IPS DF 19.7 (cell line): ENCODE data around the gene DLG2.
A peak's percentile ranks its signal among the peaks of the same experiment; 100 is the strongest.

Source experiments
- DNase-seq: peaks from one replicate; pipeline ENCODE4 v3.0.0-alpha.2; 2013; ENCODE audit warnings: low read depth, low spot score

Gene DLG2

GRCh38 chr11:83863272-83863671 lies 1763.9 kb downstream of the DLG2 start:
- DNase-seq = no peak

GRCh38 chr11:83862691-83863090 lies 1764.5 kb downstream of the DLG2 start:
- no peak for DNase-seq

GRCh38 chr11:83862033-83862432 lies 1765.1 kb downstream of the DLG2 start:
- DNase-seq = no peak

GRCh38 chr11:83858694-83859093 lies 1768.5 kb downstream of the DLG2 start:
- no peak for DNase-seq

GRCh38 chr11:83855237-83855636 lies 1771.9 kb downstream of the DLG2 start:
- no peak for DNase-seq

GRCh38 chr11:83852775-83853442 lies 1774.2 kb downstream of the DLG2 start:
- no peak for DNase-seq

- DNase-seq = no peak
Measured at GRCh38 chr11:83852012-83852411, 1775.1 kb downstream of the DLG2 start.

GRCh38 chr11:83847467-83848034 lies 1779.6 kb downstream of the DLG2 start:
- no peak for DNase-seq

- DNase-seq = no peak
Measured at GRCh38 chr11:83845797-83846196, 1781.3 kb downstream of the DLG2 start.

- DNase-seq = no peak
Measured at GRCh38 chr11:83840326-83840725, 1786.8 kb downstream of the DLG2 start.

- DNase-seq = peak; percentile 42
Measured at GRCh38 chr11:83836883-83837654, 1790.1 kb downstream of the DLG2 start.

- no peak for DNase-seq
Measured at GRCh38 chr11:83836065-83836464, 1791.1 kb downstream of the DLG2 start.

- DNase-seq = no peak
Measured at GRCh38 chr11:83835423-83835822, 1791.7 kb downstream of the DLG2 start.

GRCh38 chr11:83831929-83832328 lies 1795.2 kb downstream of the DLG2 start:
- no peak for DNase-seq

- no peak for DNase-seq
Measured at GRCh38 chr11:83827940-83828554, 1799.1 kb downstream of the DLG2 start.

- DNase-seq = no peak
Measured at GRCh38 chr11:83827520-83827919, 1799.6 kb downstream of the DLG2 start.

- no peak for DNase-seq
Measured at GRCh38 chr11:83826078-83826477, 1801.1 kb downstream of the DLG2 start.

- no peak for DNase-seq
Measured at GRCh38 chr11:83823461-83824025, 1803.6 kb downstream of the DLG2 start.

- no peak for DNase-seq
Measured at GRCh38 chr11:83819931-83820549, 1807.1 kb downstream of the DLG2 start.

- DNase-seq = no peak
Measured at GRCh38 chr11:83818349-83818748, 1808.8 kb downstream of the DLG2 start.

GRCh38 chr11:83816572-83817187 lies 1810.5 kb downstream of the DLG2 start:
- DNase-seq = no peak
